ENCODE measurements around the gene CAPN7. TPM values are rescaled to one million over a fixed set of nuclear protein-coding genes. Genes with fewer than 3 reads are reported as not detected.
A peak's percentile ranks its signal among the peaks of the same experiment; 100 is the strongest.

CAPN7 gene
- total RNA-seq, 4 donors from 2014 or later, result 20.7 to 52.5 (median 27.0) TPM

DNA sequence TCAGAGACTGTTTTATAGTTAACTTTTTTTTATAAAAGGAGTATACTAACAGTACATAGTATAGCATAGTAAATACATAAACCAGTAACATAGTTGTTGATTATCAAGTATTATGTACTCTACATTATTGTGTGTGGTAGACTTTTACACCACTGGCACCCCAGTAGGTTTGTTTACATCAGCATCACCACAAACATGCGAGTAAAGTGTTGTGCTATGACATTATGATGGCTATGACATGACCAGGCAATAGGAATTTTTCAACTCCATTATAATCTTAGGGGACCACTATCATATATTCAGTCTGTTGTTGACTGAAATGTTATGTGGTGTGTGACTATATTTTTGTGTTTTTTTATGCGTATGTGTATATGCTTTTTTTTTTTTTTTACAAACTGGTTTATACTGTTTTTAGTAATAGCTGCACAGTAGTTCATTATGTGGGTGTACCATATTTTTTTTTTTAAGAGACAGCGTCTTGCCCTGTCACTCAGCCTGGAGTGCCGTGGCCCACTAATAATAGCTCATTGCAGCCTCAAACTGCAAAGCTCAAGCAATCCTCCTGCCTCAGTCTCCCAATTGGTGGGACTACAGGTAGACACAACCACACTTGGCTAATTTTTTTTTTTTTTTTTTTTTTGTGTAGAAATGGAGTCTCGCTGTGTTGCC is 1.9 kb downstream of the CAPN7 start:
- Histone ChIP-seq H3K9me3 (no peaks in the 10 kb centered on the region), H3K4me3 (peak overlapping the region in 3 of 4 donors; percentile 94 to 98 (median 95)), H3K27me3 (no peaks in the 10 kb centered on the region), H3K36me3 (peaks cover 0 to 45% (median 0%) of the 10 kb centered on the region in 3 donors), H3K4me1 (peaks cover 0 to 46% (median 15%) of the 10 kb centered on the region in 3 donors), H3K27ac (peak overlapping the region in 3 of 4 donors; percentile 94 to 100 (median 99))
- 64 to 70% methylated on average over 5 of the region's 5 CpGs for WGBS, 2 donors
- no peak for DNase-seq
- no peak for TF ChIP-seq POLR2A (IDR thresholded peaks at IDR 0.05)
- TF ChIP-seq, protein P1, sequence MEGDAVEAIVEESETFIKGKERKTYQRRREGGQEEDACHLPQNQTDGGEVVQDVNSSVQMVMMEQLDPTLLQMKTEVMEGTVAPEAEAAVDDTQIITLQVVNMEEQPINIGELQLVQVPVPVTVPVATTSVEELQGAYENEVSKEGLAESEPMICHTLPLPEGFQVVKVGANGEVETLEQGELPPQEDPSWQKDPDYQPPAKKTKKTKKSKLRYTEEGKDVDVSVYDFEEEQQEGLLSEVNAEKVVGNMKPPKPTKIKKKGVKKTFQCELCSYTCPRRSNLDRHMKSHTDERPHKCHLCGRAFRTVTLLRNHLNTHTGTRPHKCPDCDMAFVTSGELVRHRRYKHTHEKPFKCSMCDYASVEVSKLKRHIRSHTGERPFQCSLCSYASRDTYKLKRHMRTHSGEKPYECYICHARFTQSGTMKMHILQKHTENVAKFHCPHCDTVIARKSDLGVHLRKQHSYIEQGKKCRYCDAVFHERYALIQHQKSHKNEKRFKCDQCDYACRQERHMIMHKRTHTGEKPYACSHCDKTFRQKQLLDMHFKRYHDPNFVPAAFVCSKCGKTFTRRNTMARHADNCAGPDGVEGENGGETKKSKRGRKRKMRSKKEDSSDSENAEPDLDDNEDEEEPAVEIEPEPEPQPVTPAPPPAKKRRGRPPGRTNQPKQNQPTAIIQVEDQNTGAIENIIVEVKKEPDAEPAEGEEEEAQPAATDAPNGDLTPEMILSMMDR (IDR thresholded peaks at IDR 0.05), result no peak
- intact Hi-C loops (cut with DNase I), result loop anchor here (10.0 kb wide), 1 partner anchor 103 kb away; no protein-coding TSS in a partner anchor

DNA sequence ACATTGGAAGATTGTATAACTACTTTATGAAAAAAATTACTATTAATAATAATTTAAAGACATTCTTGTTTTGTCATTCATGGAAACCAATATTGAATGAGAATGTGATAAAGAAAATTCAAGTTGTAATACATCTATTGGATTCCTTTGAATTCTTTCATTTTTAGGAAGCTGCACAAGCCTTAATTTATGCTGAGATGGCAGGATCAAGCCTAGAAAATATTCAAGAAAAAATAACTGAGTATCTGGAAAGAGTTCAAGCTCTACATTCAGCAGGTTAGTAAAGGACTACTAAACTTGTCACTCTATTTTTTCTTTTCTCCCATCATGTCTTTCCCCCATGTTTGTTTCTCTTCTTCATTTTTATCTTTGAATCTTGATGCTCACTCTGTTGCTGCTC is 5.9 kb downstream of the CAPN7 start:
- no peak overlapping the region for H3K27ac ChIP-seq
- no peak for DNase-seq
- H3K9me3 ChIP-seq, result no peaks in the 10 kb centered on the region
- TF ChIP-seq, protein P1 (IDR thresholded peaks at IDR 0.05), result no peak
- TF ChIP-seq POLR2A (IDR thresholded peaks at IDR 0.05), result no peak
- H3K4me1 ChIP-seq, result peaks cover 0 to 40% (median 15%) of the 10 kb centered on the region in 3 donors
- no peak overlapping the region for H3K4me3 ChIP-seq
- H3K27me3 ChIP-seq, result no peaks in the 10 kb centered on the region
- peaks cover 0 to 85% (median 3%) of the 10 kb centered on the region in 3 donors for H3K36me3 ChIP-seq
- intact Hi-C loops (cut with DNase I), result no loop called here

DNA sequence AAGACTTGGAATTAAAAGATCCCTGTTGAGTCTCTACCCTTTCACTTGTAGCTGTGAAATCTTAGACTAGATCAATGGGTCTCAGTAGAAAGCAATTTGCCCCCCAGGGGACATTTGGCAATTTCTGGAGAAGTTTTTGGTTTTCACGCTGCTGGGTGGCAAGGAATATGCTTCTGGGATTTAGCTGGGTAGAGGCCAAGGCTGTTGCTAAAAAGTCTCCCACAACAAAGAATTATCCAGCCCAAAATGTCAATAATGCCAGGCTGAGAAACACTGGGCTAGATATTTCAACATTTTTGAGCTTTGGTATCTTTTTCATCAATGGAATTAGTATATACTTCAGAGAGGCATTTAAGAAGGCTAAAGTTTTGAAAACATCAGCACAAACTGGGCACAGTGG is 8.7 kb downstream of the CAPN7 start:
- H3K9me3 ChIP-seq, result no peaks in the 10 kb centered on the region
- no peak for DNase-seq
- TF ChIP-seq, protein P1 (IDR thresholded peaks at IDR 0.05), result no peak
- no peak for TF ChIP-seq POLR2A (IDR thresholded peaks at IDR 0.05)
- 71 to 100% methylated on average over 1 of the region's 1 CpG for WGBS, 2 donors
- intact Hi-C loops (cut with DNase I), result no loop called here
- H3K27ac ChIP-seq, result no peak overlapping the region
- no peaks in the 10 kb centered on the region for H3K27me3 ChIP-seq
- peaks cover 0 to 12% (median 0%) of the 10 kb centered on the region in 3 donors for H3K4me1 ChIP-seq
- peaks cover 0 to 100% (median 15%) of the 10 kb centered on the region in 3 donors for H3K36me3 ChIP-seq
- H3K4me3 ChIP-seq, result no peak overlapping the region

DNA sequence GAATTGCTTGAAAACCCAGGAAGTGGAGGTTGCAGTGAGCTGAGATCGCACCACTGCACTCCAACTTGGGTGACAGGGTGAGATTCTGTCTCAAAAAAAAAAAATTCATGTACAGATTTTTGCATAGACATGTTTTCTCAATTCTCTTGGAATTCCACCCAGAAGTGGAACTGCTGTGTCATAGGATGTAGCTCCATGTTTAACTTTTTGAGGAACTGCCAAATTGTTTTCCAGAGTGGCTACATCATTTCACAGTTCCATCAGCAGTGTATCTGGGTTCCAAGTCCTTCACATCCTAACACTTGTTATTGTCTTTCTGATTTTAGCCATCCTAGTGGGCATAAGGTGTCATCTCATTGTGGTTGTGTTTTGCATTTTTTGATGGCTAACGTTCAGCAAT is 9.9 kb downstream of the CAPN7 start:
- Histone ChIP-seq H3K27me3 (no peaks in the 10 kb centered on the region), H3K36me3 (peaks cover 0 to 100% (median 19%) of the 10 kb centered on the region in 3 donors), H3K27ac (no peak overlapping the region), H3K4me3 (no peak overlapping the region), H3K9me3 (no peaks in the 10 kb centered on the region), H3K4me1 (peaks cover 0 to 17% (median 2%) of the 10 kb centered on the region in 3 donors)
- DNase-seq, result no peak
- no peak for TF ChIP-seq POLR2A (IDR thresholded peaks at IDR 0.05)
- TF ChIP-seq, protein P1 (IDR thresholded peaks at IDR 0.05), result no peak
- intact Hi-C loops (cut with DNase I), result no loop called here
- WGBS, 2 donors, result 73 to 80% methylated on average over 2 of the region's 2 CpGs

DNA sequence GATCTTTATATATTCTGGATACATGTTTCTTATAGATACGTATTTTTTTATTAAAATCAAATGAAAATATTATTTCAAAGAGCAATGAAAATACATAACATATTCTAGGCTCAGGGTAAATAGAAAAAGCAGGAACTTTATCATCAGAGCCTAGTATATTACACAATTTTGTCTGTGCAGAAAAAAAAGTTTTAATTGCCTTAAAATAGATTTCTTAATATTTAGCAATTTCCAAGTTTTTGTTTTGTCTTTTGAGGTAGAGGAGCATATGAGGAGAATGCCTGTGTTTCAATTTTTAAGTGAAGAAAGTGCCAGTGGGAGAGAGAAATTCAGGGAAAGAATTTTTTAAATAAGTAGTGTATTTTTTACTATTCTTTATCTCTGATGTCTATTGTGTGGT is 10.5 kb downstream of the CAPN7 start:
- TF ChIP-seq POLR2A (IDR thresholded peaks at IDR 0.05), result no peak
- TF ChIP-seq, protein P1 (IDR thresholded peaks at IDR 0.05), result no peak
- intact Hi-C loops (cut with DNase I), result no loop called here
- Histone ChIP-seq H3K27ac (no peak overlapping the region), H3K4me3 (no peak overlapping the region), H3K4me1 (peaks cover 0 to 15% (median 2%) of the 10 kb centered on the region in 3 donors), H3K36me3 (peaks cover 0 to 100% (median 23%) of the 10 kb centered on the region in 3 donors), H3K9me3 (no peaks in the 10 kb centered on the region), H3K27me3 (no peaks in the 10 kb centered on the region)
- WGBS, 2 donors, result 83 to 92% methylated on average over 1 of the region's 1 CpG
- no peak for DNase-seq
